ENCODE results near the gene TRIM56.

The TRIM56 gene

DNA sequence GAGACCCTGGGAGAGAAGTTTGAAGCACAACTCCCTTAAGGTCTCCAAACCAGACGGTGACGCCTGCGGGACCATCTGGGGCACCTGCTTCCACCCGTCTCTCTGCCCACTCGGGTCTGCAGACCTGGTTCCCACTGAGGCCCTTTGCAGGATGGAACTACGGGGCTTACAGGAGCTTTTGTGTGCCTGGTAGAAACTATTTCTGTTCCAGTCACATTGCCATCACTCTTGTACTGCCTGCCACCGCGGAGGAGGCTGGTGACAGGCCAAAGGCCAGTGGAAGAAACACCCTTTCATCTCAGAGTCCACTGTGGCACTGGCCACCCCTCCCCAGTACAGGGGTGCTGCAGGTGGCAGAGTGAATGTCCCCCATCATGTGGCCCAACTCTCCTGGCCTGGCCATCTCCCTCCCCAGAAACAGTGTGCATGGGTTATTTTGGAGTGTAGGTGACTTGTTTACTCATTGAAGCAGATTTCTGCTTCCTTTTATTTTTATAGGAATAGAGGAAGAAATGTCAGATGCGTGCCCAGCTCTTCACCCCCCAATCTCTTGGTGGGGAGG is 52.5 kb downstream of the TRIM56 start:
- no peak overlapping the region for H3K4me3 ChIP-seq (ENCODE audit: low read length)
- DNase-seq (ENCODE audit: low read depth), result no peak
- TF ChIP-seq, protein P1, sequence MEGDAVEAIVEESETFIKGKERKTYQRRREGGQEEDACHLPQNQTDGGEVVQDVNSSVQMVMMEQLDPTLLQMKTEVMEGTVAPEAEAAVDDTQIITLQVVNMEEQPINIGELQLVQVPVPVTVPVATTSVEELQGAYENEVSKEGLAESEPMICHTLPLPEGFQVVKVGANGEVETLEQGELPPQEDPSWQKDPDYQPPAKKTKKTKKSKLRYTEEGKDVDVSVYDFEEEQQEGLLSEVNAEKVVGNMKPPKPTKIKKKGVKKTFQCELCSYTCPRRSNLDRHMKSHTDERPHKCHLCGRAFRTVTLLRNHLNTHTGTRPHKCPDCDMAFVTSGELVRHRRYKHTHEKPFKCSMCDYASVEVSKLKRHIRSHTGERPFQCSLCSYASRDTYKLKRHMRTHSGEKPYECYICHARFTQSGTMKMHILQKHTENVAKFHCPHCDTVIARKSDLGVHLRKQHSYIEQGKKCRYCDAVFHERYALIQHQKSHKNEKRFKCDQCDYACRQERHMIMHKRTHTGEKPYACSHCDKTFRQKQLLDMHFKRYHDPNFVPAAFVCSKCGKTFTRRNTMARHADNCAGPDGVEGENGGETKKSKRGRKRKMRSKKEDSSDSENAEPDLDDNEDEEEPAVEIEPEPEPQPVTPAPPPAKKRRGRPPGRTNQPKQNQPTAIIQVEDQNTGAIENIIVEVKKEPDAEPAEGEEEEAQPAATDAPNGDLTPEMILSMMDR (conservative IDR thresholded peaks at IDR 0.05; ENCODE audit: low read depth, low read length), result no peak

GRCh38 chr7:101138213-101138870 is 53.1 kb downstream of the TRIM56 start:
- H3K4me3 ChIP-seq (ENCODE audit: low read length), result no peak overlapping the region
- peak; percentile 90 for DNase-seq (ENCODE audit: low read depth)
- TF ChIP-seq, protein P1 (conservative IDR thresholded peaks at IDR 0.05; ENCODE audit: low read depth, low read length), result peak; percentile 60

GRCh38 chr7:101140339-101140699 is 55.0 kb downstream of the TRIM56 start:
- no peak overlapping the region for H3K4me3 ChIP-seq (ENCODE audit: low read length)
- TF ChIP-seq, protein P1 (conservative IDR thresholded peaks at IDR 0.05; ENCODE audit: low read depth, low read length), result no peak
- DNase-seq (ENCODE audit: low read depth), result no peak

DNA sequence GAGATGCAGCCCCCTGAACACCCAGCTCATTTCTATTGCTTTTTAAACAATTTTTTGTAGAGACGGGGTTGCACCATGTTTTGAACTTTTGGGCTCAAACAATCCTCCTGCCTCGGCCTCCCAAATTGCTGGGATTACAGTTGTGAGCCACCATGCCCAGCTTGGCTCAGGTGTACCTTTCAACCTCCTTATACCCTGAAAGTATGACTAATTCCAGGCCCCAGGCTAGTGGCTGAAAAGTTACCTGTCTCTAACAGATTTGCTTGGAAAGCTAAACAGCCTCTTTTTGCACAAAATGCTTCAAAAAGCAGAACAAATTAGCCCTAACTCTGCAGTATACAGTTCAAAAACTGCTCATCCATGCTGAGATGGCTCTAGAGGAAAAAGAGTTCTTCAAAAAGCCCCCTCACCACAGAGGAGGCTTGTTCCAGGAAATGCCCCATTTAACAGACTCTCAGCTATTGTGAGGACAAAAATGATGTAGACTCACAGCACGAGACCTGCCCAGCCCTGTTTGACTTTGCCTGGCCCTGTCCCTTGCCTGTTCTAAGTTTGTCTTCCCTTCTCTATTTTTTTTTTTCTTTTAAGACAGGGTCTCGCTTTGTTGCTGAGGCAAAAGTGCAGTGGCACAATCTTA is 55.6 kb downstream of the TRIM56 start:
- TF ChIP-seq, protein P1 (conservative IDR thresholded peaks at IDR 0.05; ENCODE audit: low read depth, low read length), result no peak
- no peak for DNase-seq (ENCODE audit: low read depth)
- no peak overlapping the region for H3K4me3 ChIP-seq (ENCODE audit: low read length)
